Measurements from ENCODE around the gene UPB1. TPM values are rescaled to one million over a fixed set of nuclear protein-coding genes. Genes with fewer than 3 reads are reported as not detected.
A peak's percentile ranks its signal among the peaks of the same experiment; 100 is the strongest.

Gene UPB1
- total and polyA plus RNA-seq, 10 donors: 0.38 to 3.9 (median 1.6) TPM

DNA sequence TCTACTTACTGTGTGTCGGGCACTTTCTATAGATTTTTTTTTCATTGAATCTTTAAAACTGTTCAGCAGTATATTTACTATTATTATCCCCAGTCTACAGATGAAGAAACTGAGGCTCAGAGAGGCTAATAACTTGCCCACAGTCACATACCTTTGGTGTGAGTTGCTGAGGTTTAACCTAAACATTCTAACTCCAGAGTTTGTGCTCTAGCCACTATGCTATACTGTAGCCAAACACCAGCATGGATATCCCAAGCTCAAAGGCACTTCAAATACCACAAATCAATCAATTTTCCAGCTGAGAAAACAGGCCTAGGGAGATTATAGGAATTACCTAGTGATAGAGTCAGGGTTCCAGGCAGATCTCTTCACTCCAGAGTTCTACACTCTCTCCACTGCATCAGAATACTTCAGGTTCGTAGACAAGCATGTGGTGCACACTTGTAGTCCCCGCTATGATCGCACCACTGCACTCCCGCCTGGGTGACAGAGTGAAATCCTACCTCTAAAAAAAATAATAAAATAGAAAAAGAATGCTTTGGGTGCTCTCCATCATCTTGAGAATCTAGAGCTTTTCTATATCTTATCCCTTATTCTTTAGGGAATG is 20.4 kb upstream of the UPB1 start:
- Histone ChIP-seq H3K27me3 (replicated peaks in 1 of 7) (no peaks in the 10 kb centered on the region), H3K4me1 (peaks cover 0 to 38% (median 16%) of the 10 kb centered on the region in 6 donors), H3K9me3 (peaks cover 0 to 3% (median 0%) of the 10 kb centered on the region in 8 donors), H3K36me3 (no peaks in the 10 kb centered on the region), H3K27ac (no peak overlapping the region), H3K4me3 (no peak overlapping the region)
- DNase-seq: no peak
- intact Hi-C loops (cut with DNase I; ENCODE audit: low total_unique reads): no loop called here
- TF ChIP-seq, protein P1, sequence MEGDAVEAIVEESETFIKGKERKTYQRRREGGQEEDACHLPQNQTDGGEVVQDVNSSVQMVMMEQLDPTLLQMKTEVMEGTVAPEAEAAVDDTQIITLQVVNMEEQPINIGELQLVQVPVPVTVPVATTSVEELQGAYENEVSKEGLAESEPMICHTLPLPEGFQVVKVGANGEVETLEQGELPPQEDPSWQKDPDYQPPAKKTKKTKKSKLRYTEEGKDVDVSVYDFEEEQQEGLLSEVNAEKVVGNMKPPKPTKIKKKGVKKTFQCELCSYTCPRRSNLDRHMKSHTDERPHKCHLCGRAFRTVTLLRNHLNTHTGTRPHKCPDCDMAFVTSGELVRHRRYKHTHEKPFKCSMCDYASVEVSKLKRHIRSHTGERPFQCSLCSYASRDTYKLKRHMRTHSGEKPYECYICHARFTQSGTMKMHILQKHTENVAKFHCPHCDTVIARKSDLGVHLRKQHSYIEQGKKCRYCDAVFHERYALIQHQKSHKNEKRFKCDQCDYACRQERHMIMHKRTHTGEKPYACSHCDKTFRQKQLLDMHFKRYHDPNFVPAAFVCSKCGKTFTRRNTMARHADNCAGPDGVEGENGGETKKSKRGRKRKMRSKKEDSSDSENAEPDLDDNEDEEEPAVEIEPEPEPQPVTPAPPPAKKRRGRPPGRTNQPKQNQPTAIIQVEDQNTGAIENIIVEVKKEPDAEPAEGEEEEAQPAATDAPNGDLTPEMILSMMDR (IDR thresholded peaks at IDR 0.05 in 8 of 11, conservative IDR thresholded peaks at IDR 0.05 in 3 of 11): no peak
- TF ChIP-seq POLR2AphosphoS5 (IDR thresholded peaks at IDR 0.05): no peak
- TF ChIP-seq POLR2A (IDR thresholded peaks at IDR 0.05): no peak
- 73 to 96% (median 85%) methylated on average over 5 of the region's 5 CpGs for WGBS, 5 donors

DNA sequence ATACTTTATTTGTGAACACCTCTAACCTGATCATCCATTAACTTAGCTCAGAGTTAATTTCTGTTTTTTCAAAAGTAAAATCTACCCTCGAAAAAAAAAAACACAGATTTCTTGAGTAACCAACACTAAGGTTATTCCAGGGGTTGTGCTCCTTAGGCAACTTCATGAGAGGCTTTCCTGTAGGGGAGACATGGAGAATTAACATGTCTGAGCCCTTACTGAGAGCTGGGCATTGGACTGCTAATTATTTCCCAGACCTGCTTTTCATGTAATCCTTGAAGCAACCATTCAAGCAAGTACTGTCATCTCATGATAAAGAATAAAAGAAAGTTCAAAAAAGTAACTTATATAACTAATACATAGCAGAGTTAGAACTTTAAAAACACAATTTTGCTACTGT is 13.5 kb upstream of the UPB1 start:
- no peaks in the 10 kb centered on the region for H3K27me3 ChIP-seq (replicated peaks in 1 of 7)
- peak overlapping the region in 3 of 8 donors; percentile 54 to 80 (median 61) for H3K27ac ChIP-seq
- no peak for DNase-seq
- H3K4me1 ChIP-seq: peaks cover 0 to 50% (median 8%) of the 10 kb centered on the region in 6 donors
- WGBS, 5 donors: 50 to 80% (median 62%) methylated on average over 1 of the region's 1 CpG
- no peak overlapping the region for H3K4me3 ChIP-seq
- TF ChIP-seq, protein P1 (IDR thresholded peaks at IDR 0.05 in 8 of 11, conservative IDR thresholded peaks at IDR 0.05 in 3 of 11): no peak
- TF ChIP-seq POLR2A (IDR thresholded peaks at IDR 0.05) (no peak), POLR2AphosphoS5 (IDR thresholded peaks at IDR 0.05) (no peak)
- intact Hi-C loops (cut with DNase I; ENCODE audit: low total_unique reads): no loop called here
- no peaks in the 10 kb centered on the region for H3K36me3 ChIP-seq
- no peaks in the 10 kb centered on the region for H3K9me3 ChIP-seq

- Histone ChIP-seq H3K36me3 (no peaks in the 10 kb centered on the region), H3K9me3 (no peaks in the 10 kb centered on the region), H3K27me3 (replicated peaks in 1 of 7) (no peaks in the 10 kb centered on the region), H3K4me1 (peaks cover 0 to 55% (median 8%) of the 10 kb centered on the region in 6 donors), H3K27ac (peak overlapping the region in 6 of 8 donors; percentile 48 to 83 (median 62)), H3K4me3 (no peak overlapping the region)
- no peak for TF ChIP-seq POLR2A (IDR thresholded peaks at IDR 0.05)
- TF ChIP-seq, protein P1 (IDR thresholded peaks at IDR 0.05 in 8 of 11, conservative IDR thresholded peaks at IDR 0.05 in 3 of 11): no peak
- TF ChIP-seq POLR2AphosphoS5 (IDR thresholded peaks at IDR 0.05): no peak
- DNase-seq: no peak
- intact Hi-C loops (cut with DNase I; ENCODE audit: low total_unique reads): no loop called here
- WGBS, 5 donors: 36 to 67% (median 45%) methylated on average over 3 of the region's 3 CpGs
Observed at GRCh38 chr22:24482575-24482974, 12.6 kb upstream of the UPB1 start.

DNA sequence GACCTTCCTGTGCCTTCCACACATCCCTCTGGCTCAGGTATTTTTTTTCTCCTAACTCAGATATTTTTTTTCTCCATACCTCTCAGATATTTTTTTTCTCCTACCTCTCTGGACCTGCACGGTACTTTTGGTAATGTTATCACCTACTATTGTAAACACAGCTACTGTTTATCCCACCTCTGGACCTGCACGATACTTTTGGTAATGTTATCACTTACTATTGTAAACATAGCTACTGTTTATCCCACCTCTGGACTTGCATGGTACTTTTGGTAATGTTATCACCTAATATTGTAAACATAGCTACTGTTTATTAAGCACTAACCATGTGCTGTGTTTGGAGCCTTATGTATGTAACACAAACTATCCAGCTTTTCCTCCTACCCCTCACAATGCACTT is 12.1 kb upstream of the UPB1 start:
- WGBS, 5 donors: 82 to 91% (median 85%) methylated on average over 2 of the region's 2 CpGs
- TF ChIP-seq, protein P1 (IDR thresholded peaks at IDR 0.05 in 8 of 11, conservative IDR thresholded peaks at IDR 0.05 in 3 of 11): no peak
- TF ChIP-seq POLR2A (IDR thresholded peaks at IDR 0.05) (no peak), POLR2AphosphoS5 (IDR thresholded peaks at IDR 0.05) (no peak)
- Histone ChIP-seq H3K27ac (peak overlapping the region in 6 of 8 donors; percentile 48 to 83 (median 62)), H3K4me3 (no peak overlapping the region), H3K36me3 (no peaks in the 10 kb centered on the region), H3K9me3 (no peaks in the 10 kb centered on the region), H3K4me1 (peaks cover 0 to 55% (median 8%) of the 10 kb centered on the region in 6 donors), H3K27me3 (replicated peaks in 1 of 7) (no peaks in the 10 kb centered on the region)
- intact Hi-C loops (cut with DNase I; ENCODE audit: low total_unique reads): no loop called here
- DNase-seq: no peak

Data from spleen (tissue), 11 donors.